ENCODE measurements around the gene IGBP1. TPM values are rescaled to one million over a fixed set of nuclear protein-coding genes. Genes with fewer than 3 reads are reported as not detected.

IGBP1 gene
- total RNA-seq, 1 experiment from 2014 or later, result 44.8 TPM

- TF ChIP-seq CTCF (IDR thresholded peaks at IDR 0.05; ENCODE audit: unreplicated experiment), result no peak
- DNase-seq, result no peak
- H3K27me3 Mint-ChIP-seq (ENCODE audit: unreplicated experiment), result no peaks in the 10 kb centered on the region
- H3K36me3 Mint-ChIP-seq (ENCODE audit: insufficient read depth, unreplicated experiment), result no peaks in the 10 kb centered on the region
- H3K4me3 Mint-ChIP-seq (ENCODE audit: low read depth, unreplicated experiment), result no peak overlapping the region
- intact Hi-C loops (cut with micrococcal nuclease; ENCODE audit: unreplicated experiment), result no loop called here
- H3K9me3 Mint-ChIP-seq (ENCODE audit: low read depth, unreplicated experiment), result no peaks in the 10 kb centered on the region
- CTCF ChIA-PET, result no interaction called here
- no TSS peak for BruUV-seq (replicated peaks)
- peaks cover 8% of the 10 kb centered on the region for H3K4me1 Mint-ChIP-seq (ENCODE audit: low read depth, unreplicated experiment)
- H3K27ac Mint-ChIP-seq (ENCODE audit: unreplicated experiment), result no peak overlapping the region
Observed at GRCh38 chrX:70088751-70089150, 44.5 kb upstream of the IGBP1 start.

- BruUV-seq (replicated peaks), result no TSS peak
- no peak overlapping the region for H3K4me3 Mint-ChIP-seq (ENCODE audit: low read depth, unreplicated experiment)
- TF ChIP-seq CTCF (IDR thresholded peaks at IDR 0.05; ENCODE audit: unreplicated experiment), result no peak
- H3K4me1 Mint-ChIP-seq (ENCODE audit: low read depth, unreplicated experiment), result peaks cover 8% of the 10 kb centered on the region
- CTCF ChIA-PET, result no interaction called here
- H3K27ac Mint-ChIP-seq (ENCODE audit: unreplicated experiment), result no peak overlapping the region
- no peaks in the 10 kb centered on the region for H3K9me3 Mint-ChIP-seq (ENCODE audit: low read depth, unreplicated experiment)
- H3K36me3 Mint-ChIP-seq (ENCODE audit: insufficient read depth, unreplicated experiment), result no peaks in the 10 kb centered on the region
- intact Hi-C loops (cut with micrococcal nuclease; ENCODE audit: unreplicated experiment), result no loop called here
- DNase-seq, result no peak
- H3K27me3 Mint-ChIP-seq (ENCODE audit: unreplicated experiment), result no peaks in the 10 kb centered on the region
Observed at GRCh38 chrX:70089604-70090297, 43.5 kb upstream of the IGBP1 start.

- DNase-seq, result no peak
- H3K36me3 Mint-ChIP-seq (ENCODE audit: insufficient read depth, unreplicated experiment), result no peaks in the 10 kb centered on the region
- intact Hi-C loops (cut with micrococcal nuclease; ENCODE audit: unreplicated experiment), result no loop called here
- H3K27me3 Mint-ChIP-seq (ENCODE audit: unreplicated experiment), result no peaks in the 10 kb centered on the region
- no peak for TF ChIP-seq CTCF (IDR thresholded peaks at IDR 0.05; ENCODE audit: unreplicated experiment)
- CTCF ChIA-PET, result no interaction called here
- peaks cover 15% of the 10 kb centered on the region for H3K4me1 Mint-ChIP-seq (ENCODE audit: low read depth, unreplicated experiment)
- BruUV-seq (replicated peaks), result no TSS peak
- no peak overlapping the region for H3K27ac Mint-ChIP-seq (ENCODE audit: unreplicated experiment)
- H3K4me3 Mint-ChIP-seq (ENCODE audit: low read depth, unreplicated experiment), result no peak overlapping the region
- no peaks in the 10 kb centered on the region for H3K9me3 Mint-ChIP-seq (ENCODE audit: low read depth, unreplicated experiment)
Observed at GRCh38 chrX:70092247-70092646, 41.0 kb upstream of the IGBP1 start.

GRCh38 chrX:70096052-70096451, 37.2 kb upstream of the IGBP1 start:
- intact Hi-C loops (cut with micrococcal nuclease; ENCODE audit: unreplicated experiment), result loop anchor here (5.0 kb wide), 4 partner anchors 64 to 604 kb away; partner anchors contain the start of gene EDA
- H3K4me1 Mint-ChIP-seq (ENCODE audit: low read depth, unreplicated experiment), result peaks cover 7% of the 10 kb centered on the region
- no peaks in the 10 kb centered on the region for H3K36me3 Mint-ChIP-seq (ENCODE audit: insufficient read depth, unreplicated experiment)
- no peaks in the 10 kb centered on the region for H3K27me3 Mint-ChIP-seq (ENCODE audit: unreplicated experiment)
- H3K4me3 Mint-ChIP-seq (ENCODE audit: low read depth, unreplicated experiment), result no peak overlapping the region
- BruUV-seq (replicated peaks), result no TSS peak
- TF ChIP-seq CTCF (IDR thresholded peaks at IDR 0.05; ENCODE audit: unreplicated experiment), result peak; percentile 21
- H3K27ac Mint-ChIP-seq (ENCODE audit: unreplicated experiment), result no peak overlapping the region
- no peaks in the 10 kb centered on the region for H3K9me3 Mint-ChIP-seq (ENCODE audit: low read depth, unreplicated experiment)
- DNase-seq, result peak; percentile 35
- CTCF ChIA-PET, result interaction anchor here (1.1 to 2.4 kb wide), 5 partner anchors 477 to 672 kb away, joined by 3 to 9 read pairs (median 5); no protein-coding TSS in a partner anchor
